ENCODE results near the gene CDSN. TPM values are rescaled to one million over a fixed set of nuclear protein-coding genes. Genes with fewer than 3 reads are reported as not detected.
A peak's percentile ranks its signal among the peaks of the same experiment; 100 is the strongest.

CDSN gene
- total RNA-seq, 1 donor from 2014 or later = not detected

GRCh38 chr6:31158140-31158862, 38.1 kb upstream of the CDSN start, which contains the start of gene TCF19:
Gene TCF19, plus strand, starts transcription at chr6:31158589. Its CDS starts 881 bp downstream, at chr6:31159470.
- peak within 1 kb of the TSS; percentile 92 for H3K4me3 Mint-ChIP-seq
- DNase-seq (ENCODE audit: low read depth, low spot score) = peak; percentile 99
- H3K27me3 Mint-ChIP-seq (ENCODE audit: low read depth) = no peaks in the 10 kb centered on the region
- TF ChIP-seq, protein P1, sequence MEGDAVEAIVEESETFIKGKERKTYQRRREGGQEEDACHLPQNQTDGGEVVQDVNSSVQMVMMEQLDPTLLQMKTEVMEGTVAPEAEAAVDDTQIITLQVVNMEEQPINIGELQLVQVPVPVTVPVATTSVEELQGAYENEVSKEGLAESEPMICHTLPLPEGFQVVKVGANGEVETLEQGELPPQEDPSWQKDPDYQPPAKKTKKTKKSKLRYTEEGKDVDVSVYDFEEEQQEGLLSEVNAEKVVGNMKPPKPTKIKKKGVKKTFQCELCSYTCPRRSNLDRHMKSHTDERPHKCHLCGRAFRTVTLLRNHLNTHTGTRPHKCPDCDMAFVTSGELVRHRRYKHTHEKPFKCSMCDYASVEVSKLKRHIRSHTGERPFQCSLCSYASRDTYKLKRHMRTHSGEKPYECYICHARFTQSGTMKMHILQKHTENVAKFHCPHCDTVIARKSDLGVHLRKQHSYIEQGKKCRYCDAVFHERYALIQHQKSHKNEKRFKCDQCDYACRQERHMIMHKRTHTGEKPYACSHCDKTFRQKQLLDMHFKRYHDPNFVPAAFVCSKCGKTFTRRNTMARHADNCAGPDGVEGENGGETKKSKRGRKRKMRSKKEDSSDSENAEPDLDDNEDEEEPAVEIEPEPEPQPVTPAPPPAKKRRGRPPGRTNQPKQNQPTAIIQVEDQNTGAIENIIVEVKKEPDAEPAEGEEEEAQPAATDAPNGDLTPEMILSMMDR (conservative IDR thresholded peaks at IDR 0.05) = no peak
- H3K36me3 Mint-ChIP-seq (ENCODE audit: low read depth) = peaks cover 3% of the 10 kb centered on the region
- H3K9me3 Mint-ChIP-seq = no peaks in the 10 kb centered on the region
- peaks cover 34% of the 10 kb centered on the region for H3K4me1 Mint-ChIP-seq
- H3K27ac Mint-ChIP-seq (ENCODE audit: unreplicated experiment) = peak within 1 kb of the TSS; percentile 66

- no peaks in the 10 kb centered on the region for H3K27me3 Mint-ChIP-seq (ENCODE audit: low read depth)
Observed at GRCh38 chr6:31157513-31158139, 37.4 kb upstream of the CDSN start, which contains the start of gene CCHCR1. Gene CCHCR1, minus strand, starts transcription at chr6:31157802. Its CDS starts 202 bp downstream, at chr6:31157600.

DNA sequence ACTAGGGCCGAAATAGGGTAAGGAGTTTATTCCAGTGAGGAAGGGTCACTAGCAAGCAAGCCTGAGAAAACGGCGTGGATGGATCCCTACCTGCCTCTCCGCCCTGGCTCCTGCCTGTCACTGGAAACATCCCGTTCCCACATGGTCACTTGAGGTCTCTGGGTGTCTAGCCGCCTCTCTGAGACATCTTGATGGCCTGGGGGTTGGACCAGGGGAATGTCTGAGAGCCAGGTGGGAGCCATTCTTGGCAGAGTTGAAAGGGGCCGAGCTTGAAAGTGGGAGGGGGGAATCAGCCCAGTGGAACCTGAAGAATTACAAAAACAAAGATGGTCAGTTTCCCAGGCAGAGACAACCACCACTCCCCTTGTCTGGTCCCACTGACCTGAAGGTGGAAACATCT, 36.4 kb upstream of the CDSN start:
- H3K36me3 Mint-ChIP-seq (ENCODE audit: low read depth) = peaks cover 3% of the 10 kb centered on the region
- H3K27ac Mint-ChIP-seq (ENCODE audit: unreplicated experiment) = no peak overlapping the region
- peaks cover 31% of the 10 kb centered on the region for H3K4me1 Mint-ChIP-seq
- H3K27me3 Mint-ChIP-seq (ENCODE audit: low read depth) = no peaks in the 10 kb centered on the region
- no peaks in the 10 kb centered on the region for H3K9me3 Mint-ChIP-seq
- TF ChIP-seq, protein P1 (conservative IDR thresholded peaks at IDR 0.05) = no peak
- peak overlapping the region; percentile 92 for H3K4me3 Mint-ChIP-seq
- DNase-seq (ENCODE audit: low read depth, low spot score) = no peak

More at GRCh38 chr6:31157513-31158139, 37.4 kb upstream of the CDSN start, which contains the start of gene CCHCR1:
- H3K4me1 Mint-ChIP-seq = peaks cover 31% of the 10 kb centered on the region
- TF ChIP-seq, protein P1 (conservative IDR thresholded peaks at IDR 0.05) = no peak
- H3K27ac Mint-ChIP-seq (ENCODE audit: unreplicated experiment) = peak within 1 kb of the TSS; percentile 66
- H3K4me3 Mint-ChIP-seq = peak within 1 kb of the TSS; percentile 92
- H3K9me3 Mint-ChIP-seq = no peaks in the 10 kb centered on the region
- peaks cover 3% of the 10 kb centered on the region for H3K36me3 Mint-ChIP-seq (ENCODE audit: low read depth)
- no peak for DNase-seq (ENCODE audit: low read depth, low spot score)

DNA sequence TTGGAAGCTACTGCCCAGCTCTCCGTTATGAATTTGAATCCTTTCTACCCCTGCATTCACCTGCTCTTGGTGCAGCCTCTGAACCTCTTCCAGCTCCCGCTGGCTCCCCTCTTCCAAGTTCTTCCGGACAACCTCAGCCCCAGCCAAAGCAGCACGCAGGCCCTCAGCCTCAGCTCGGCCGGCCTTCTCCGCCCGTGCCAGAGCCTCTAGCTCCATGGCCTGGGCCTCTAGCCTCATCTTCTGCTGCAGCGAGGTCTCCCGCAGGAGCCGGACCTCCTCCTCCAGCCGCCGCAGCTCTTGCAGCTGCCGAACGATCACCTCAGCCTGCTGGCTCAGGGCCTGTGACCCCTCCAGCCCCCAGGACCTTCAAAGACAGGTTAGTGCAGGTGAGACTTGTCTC, 34.2 kb upstream of the CDSN start:
- Mint-ChIP-seq H3K36me3 (ENCODE audit: low read depth) (peaks cover 5% of the 10 kb centered on the region), H3K4me3 (no peak overlapping the region), H3K9me3 (no peaks in the 10 kb centered on the region), H3K4me1 (peaks cover 24% of the 10 kb centered on the region), H3K27me3 (ENCODE audit: low read depth) (no peaks in the 10 kb centered on the region), H3K27ac (ENCODE audit: unreplicated experiment) (peak overlapping the region; percentile 8)
- DNase-seq (ENCODE audit: low read depth, low spot score) = no peak
- TF ChIP-seq, protein P1 (conservative IDR thresholded peaks at IDR 0.05) = no peak

DNA sequence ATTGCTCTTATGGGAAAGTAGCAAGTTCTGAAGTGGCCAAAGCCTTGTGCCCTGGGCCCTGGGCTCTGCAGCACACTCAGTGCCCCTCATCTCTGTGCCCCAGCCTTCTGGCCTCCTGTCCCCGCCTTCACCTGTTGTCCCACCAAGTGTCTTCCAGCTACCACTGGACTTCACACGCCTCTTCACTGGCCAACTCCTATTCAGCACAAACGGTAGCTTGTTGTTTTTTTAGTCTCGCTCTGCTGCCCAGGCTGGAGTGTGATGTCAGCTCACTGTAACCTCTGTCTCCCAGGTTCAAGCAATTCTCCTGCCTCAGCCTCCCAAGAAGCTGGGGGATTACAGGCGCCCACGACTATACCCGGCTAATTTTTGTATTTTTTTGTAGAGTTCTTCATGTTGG, 32.5 kb upstream of the CDSN start:
- Mint-ChIP-seq H3K4me1 (peaks cover 9% of the 10 kb centered on the region), H3K27me3 (ENCODE audit: low read depth) (no peaks in the 10 kb centered on the region), H3K9me3 (no peaks in the 10 kb centered on the region), H3K27ac (ENCODE audit: unreplicated experiment) (peak overlapping the region; percentile 96), H3K36me3 (ENCODE audit: low read depth) (peaks cover 5% of the 10 kb centered on the region), H3K4me3 (no peak overlapping the region)
- TF ChIP-seq, protein P1 (conservative IDR thresholded peaks at IDR 0.05) = no peak
- DNase-seq (ENCODE audit: low read depth, low spot score) = no peak
